NCI-H82 (cell line): ENCODE data around the gene HECTD2.
A peak's percentile ranks its signal among the peaks of the same experiment; 100 is the strongest.
"Not testable (repeated sequence)": the region's sequence is repeated elsewhere in the genome, so short reads cannot be mapped to it uniquely, and the experiment has no call there.

Experiments used
- DNase-seq: peaks from one replicate; lab custom pipeline; 2025; lab: John Stamatoyannopoulos, UW

The HECTD2 gene

DNA sequence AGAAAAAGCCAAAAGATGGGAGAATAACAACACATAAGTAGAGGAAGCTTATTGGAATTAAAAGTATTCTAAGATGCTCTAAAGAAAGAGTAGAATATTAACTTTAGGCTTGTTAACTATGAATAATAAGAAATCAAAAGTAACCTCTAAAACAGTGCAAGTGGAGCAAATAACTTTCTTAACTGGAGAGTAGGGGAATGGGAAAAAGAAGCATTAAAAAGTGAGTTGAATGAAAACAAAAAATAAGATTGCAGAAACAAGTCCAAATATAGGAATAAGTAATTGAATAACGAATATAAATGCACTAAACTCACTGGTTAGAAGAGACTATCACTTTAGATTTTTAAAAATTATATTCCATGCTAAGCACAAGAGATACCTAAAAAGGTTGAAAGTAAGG is 63.9 kb downstream of the HECTD2 start:
- DNase-seq, result no peak

- no peak for DNase-seq
Observed at GRCh38 chr10:91477236-91477635, 67.1 kb downstream of the HECTD2 start.

DNA sequence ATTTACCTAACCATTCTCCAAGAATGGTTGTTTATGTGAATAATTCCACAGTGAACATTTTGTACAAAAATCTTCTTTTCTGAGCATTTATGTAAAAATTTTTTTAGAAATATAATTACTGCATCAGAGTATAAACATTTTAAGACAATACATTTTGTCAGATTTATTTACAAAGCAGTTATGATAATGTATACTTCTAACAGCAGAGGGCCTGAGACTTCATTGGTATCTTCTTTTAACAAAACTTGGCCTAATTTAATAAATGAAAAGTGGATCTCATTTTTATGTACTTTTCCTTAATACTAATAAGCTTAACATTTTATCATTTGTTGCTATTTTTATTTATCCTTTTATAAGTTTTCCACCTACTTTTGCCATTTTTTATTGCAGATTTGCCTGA is 69.4 kb downstream of the HECTD2 start:
- DNase-seq, result no peak

DNA sequence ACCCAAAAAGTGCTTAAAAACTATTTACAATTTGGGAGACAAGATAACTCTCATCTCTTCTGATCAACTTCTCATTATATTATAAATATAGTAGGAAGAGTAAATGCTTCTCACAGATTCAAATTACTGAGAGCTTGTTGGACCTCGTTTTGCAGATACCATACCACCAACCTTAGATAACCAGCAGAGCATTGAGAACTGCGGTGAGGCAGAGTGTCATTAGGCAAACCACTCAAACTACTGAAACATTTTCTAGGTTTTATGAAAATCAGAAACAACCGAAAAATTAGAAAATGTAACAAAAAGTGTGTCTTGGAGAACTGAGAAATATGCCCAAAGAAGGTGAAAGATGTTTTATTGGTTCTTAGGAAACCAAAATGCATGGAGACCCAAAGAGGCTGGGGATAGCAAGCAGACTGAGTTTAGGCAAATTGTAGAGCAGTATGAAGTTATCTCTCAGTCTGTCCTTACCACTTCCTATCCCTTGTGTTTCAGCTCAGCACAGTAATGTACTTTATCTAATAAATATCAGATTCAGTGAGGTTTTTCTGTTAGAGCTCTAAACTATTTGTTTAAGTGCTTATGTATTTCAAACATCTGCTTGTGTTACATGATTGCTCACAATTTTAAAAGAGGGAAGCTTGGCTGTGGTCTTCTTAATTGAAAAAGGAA is 77.9 kb downstream of the HECTD2 start:
- DNase-seq, result no peak

- DNase-seq, result peak; percentile 6
Observed at GRCh38 chr10:91493313-91493712, 83.2 kb downstream of the HECTD2 start.

DNA sequence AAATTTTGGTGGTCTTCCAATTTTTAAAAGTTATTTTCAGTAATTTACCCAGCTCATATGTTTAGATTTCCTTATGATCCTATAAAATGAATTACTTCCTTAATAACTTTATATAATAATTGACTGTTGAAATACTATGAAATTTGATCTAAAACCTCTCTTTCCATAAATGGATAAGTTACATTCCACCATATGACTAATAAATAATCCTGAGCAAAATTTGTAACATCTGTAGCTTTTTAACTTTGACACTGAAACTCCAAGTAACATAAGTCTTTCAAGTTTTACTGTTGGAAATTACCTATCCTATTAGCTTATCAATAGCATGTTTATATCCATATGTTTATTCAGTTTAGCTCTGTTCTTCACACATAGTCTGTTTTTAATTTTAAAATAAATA is 85.3 kb downstream of the HECTD2 start:
- no peak for DNase-seq

GRCh38 chr10:91496016-91496415 is 85.9 kb downstream of the HECTD2 start:
- DNase-seq, result no peak

- no peak for DNase-seq
Observed at GRCh38 chr10:91511549-91512330, 101.6 kb downstream of the HECTD2 start.

DNA sequence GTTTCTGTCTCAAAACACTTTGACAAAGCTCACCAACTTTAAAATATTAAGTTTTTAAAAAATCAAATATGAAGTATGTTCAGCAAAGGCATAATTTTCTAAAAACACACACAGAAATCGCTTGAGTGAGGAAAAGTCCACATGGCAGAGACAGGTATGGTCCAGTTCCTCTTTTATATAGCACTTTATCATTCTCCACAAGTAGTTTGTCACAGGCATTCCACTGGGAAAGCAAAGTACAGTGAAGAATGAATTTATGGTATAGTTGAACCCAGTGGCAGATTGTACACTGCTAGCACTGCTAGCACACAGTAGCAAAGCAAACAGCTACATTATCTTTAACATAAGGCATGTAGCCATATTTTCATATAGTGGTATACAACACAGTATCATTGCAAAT is 102.3 kb downstream of the HECTD2 start:
- DNase-seq, result no peak

DNA sequence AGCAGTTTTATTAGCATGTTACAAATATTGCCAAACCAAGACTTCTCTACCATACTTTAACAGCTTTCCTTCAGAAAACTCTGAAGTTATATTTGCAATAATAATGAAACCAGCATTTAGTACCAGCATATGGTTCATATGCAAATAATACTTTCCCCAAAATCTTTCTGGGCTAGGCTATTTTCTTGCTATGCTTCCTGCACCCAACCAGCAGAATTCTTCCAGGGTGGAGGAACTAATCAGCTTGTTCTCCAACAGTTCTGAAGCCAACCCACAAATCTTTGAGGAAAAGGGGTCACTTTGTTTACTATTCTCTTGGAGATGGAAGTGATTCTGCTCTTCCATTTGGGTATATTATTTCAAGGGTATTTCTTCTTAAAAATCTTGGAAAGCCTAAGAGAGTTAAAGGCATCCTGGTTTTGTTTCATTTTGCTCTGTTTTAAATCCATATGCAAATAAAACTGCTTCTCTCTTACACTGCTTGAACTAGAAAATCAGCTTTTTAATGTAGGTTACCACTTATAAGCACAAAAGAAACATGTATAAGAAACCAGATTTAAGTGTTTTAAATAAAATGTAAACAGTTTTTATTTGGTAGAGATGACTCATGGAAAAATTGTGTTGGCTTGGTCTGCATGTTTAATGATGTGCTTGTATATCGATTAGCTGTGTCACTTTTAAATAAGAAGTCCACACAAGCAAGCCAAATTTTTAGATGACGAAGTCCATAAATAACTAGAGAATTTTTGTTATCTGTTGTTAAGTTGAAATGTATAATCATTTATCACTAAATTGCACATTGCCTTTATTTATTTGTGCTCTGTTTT is 103.7 kb downstream of the HECTD2 start:
- no peak for DNase-seq

- DNase-seq, result no peak
Observed at GRCh38 chr10:91514787-91515186, 104.6 kb downstream of the HECTD2 start.

DNA sequence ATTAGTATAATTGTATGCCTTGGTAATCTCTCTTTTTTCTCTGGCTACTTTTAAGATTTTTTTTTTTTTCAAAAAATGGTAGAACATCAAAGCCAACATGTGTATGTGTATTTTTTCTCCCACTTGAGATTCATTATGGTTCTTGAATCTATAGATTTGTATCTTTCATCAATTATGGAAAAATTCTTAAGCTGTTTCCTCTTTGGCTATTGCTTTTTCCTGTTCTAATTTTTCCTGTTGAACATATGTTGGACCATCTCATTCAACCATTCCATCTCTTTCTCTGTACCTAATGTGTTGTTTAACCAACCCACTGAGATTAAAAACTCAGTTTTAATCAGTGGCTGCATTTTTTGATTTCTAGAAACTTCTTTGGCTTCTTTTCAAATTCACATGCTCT is 107.2 kb downstream of the HECTD2 start:
- no peak for DNase-seq

DNA sequence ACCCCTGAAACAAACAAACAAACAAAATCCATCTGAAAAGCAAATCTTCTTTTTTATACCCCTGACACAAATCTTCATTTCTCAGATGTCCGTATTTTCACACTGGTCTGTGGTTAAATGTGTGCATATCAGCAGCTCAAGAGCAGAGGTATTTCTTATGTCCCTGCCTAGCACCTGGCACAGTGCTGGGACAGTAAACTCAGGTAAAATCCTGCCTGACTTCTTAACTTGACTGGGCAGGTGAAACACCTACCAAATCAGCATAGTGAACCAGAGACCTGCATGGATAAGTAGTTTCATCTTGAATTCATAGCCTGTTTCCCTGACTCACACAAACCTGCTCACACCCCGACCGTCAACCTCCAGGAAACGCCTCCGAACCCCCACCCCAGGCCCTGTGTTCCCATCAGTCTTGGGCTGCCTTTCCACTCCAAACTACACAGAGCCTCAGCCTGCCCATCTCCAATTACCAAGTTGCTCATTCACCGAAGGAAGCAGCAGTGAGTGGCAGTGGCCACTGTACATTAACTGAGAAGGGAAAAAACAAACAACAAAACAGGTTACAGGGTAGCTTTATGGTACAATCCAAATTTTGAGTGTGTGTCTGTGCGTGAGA is 109.9 kb downstream of the HECTD2 start:
- no peak for DNase-seq

DNA sequence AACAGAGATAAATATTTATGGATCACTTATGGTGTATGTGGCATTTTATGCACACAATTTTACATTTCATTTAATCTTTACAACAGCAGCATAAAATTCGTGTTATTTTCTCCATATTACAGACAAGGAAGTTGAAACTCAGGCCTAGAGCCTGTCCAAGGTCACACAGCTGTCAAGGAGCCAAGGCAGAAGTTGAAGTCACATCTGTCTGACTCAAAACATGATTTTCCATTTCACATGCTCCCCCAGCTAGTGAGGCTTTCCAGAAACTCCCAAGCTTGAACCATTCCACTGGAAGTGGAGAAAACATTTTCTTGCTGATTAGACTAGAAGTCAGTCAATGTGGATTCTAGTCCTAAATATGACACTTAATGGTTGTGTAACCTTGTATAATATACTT is 110.5 kb downstream of the HECTD2 start:
- no peak for DNase-seq

- no peak for DNase-seq
Observed at GRCh38 chr10:91521439-91521838, 111.3 kb downstream of the HECTD2 start.

- no peak for DNase-seq
Observed at GRCh38 chr10:91525896-91526712, 116.0 kb downstream of the HECTD2 start.

DNA sequence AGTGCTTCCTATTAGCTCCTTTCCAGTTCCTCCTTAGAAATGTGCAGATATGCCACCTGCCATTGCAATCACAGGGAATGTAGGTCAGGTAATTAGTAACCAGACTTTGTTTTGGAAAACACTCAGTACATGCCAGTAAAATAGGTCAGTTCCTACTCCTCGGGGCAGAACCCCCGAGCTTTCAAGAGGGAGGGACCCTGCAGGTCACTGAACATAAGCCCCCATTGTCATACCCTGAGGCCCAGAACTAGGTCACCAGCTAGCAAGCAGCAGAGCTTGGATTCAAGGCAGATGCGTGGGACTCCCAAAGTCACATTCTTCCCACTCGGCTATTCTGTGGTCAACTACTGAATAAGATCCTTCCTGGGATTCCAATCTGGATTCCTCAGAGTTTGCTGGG is 117.9 kb downstream of the HECTD2 start:
- DNase-seq, result no peak

GRCh38 chr10:91528768-91529167 is 118.6 kb downstream of the HECTD2 start:
- DNase-seq, result no peak

DNA sequence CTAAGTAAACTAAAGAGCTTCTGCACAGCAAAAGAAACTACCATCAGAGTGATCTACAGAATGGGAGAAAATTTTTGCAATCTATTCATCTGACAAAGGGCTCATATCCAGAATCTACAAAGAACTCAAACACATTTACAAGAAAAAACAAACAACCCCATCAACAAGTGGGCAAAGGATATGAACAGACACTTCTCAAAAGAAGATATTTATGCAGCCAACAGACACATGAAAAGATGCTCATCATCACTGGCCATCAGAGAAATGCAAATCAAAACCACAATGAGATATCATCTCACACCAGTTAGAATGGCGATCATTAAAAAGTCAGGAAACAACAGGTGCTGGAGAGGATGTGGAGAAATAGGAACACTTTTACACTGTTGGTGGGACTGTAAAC is 124.6 kb downstream of the HECTD2 start:
- DNase-seq, result not testable (repeated sequence)

- no peak for DNase-seq
Observed at GRCh38 chr10:91536111-91536510, 126.0 kb downstream of the HECTD2 start.

- DNase-seq, result no peak
Observed at GRCh38 chr10:91536733-91537132, 126.6 kb downstream of the HECTD2 start.
